Stimulated activated naive B cell treated with anti-CD40 and anti-IgM and Interleukin-4, amounts not matched to agents 10 μg/mL and 1 μg/mL and 100 μg/mL, for 72 hours (primary cell): ENCODE results near the gene PPIC.

ENCODE experiments used
- ATAC-seq, 2 donors: fragments of 150-1000 bp; cut with Tn5 transposase; replicated peaks; 2 replicates each; pipeline ENCODE4 v1.10.0; 2021; ENCODE audit warnings: moderate library complexity in 1 of 2
- DNase-seq: peaks from one replicate; pipeline ENCODE4 v3.0.0; 2021
- H3K27ac Mint-ChIP-seq: one replicate; pipeline ENCODE4 v1.8.0; 2022; ENCODE audit warnings: mild to moderate bottlenecking, mixed read lengths
- H3K27me3 Mint-ChIP-seq, 2 donors: one replicate each; pipeline ENCODE4 v1.8.0; 2022; ENCODE audit warnings: mixed read lengths in 2 of 2
- H3K36me3 Mint-ChIP-seq, 2 donors: one replicate each; pipeline ENCODE4 v1.8.0; 2022; ENCODE audit warnings: mixed read lengths in 2 of 2, mild to moderate bottlenecking in 1 of 2
- H3K4me1 Mint-ChIP-seq, 2 donors: one replicate each; pipeline ENCODE4 v1.8.0; 2022; ENCODE audit warnings: mixed read lengths in 2 of 2, mild to moderate bottlenecking in 1 of 2
- H3K4me3 Mint-ChIP-seq, 2 donors: one replicate each; pipeline ENCODE4 v1.8.0; 2022; ENCODE audit warnings: mild to moderate bottlenecking in 2 of 2, mixed read lengths in 2 of 2, moderate library complexity in 1 of 2
- H3K9me3 Mint-ChIP-seq, 2 donors: one replicate each; pipeline ENCODE4 v1.8.0; 2022; ENCODE audit warnings: mixed read lengths in 2 of 2, mild to moderate bottlenecking in 1 of 2

The PPIC gene

DNA sequence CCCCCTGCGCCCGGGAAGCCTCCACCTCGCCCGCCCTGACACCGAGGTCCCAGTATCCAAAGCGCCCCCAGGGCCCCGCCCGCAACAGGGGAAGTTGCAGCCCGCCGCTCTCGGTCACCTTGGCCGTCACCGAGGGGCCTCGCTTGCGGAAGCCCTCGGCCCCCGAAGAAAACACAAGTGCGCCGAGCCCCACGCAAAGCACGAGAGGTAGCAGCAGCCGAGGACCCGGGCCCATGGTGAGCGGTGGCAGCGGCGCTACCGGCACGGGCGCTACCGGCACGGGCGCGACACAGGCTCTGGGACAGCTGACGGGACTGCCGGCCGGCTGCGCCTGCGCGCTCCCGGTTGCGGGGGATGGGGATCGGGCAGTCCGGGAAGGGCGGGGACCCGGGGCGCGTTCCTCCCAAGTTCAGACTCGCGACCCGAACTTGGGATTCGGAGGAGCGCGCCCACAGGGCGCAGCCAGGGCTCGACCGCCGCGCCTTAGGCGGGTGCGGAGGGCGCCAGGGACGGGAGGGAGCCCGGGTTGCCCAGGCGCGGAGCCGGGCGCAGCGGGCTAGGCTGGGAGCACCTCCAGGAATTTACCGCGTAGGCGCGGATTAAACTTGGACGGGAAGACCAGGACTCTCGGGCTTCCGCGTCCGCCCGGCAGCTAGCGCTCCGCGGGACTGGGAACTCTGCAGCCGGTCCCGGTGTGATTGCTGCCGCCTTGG, at the start of gene PPIC:
Gene PPIC, minus strand, starts transcription at position 335 of the 713 bp plus-strand sequence. Its CDS starts 100 bp downstream, at position 235.
- H3K4me1 Mint-ChIP-seq, result peaks cover 11 to 25% of the 10 kb centered on the region in 2 donors
- peak within 1 kb of the TSS; percentile 70 for H3K27ac Mint-ChIP-seq
- ATAC-seq (peak; percentile 61 to 65), DNase-seq (peak; percentile 19)
- H3K27me3 Mint-ChIP-seq, result peaks cover 53 to 76% of the 10 kb centered on the region in 2 donors
- peaks cover 0 to 2% of the 10 kb centered on the region in 2 donors for H3K9me3 Mint-ChIP-seq
- no peaks in the 10 kb centered on the region for H3K36me3 Mint-ChIP-seq
- peak within 1 kb of the TSS; percentile 84 to 92 for H3K4me3 Mint-ChIP-seq

DNA sequence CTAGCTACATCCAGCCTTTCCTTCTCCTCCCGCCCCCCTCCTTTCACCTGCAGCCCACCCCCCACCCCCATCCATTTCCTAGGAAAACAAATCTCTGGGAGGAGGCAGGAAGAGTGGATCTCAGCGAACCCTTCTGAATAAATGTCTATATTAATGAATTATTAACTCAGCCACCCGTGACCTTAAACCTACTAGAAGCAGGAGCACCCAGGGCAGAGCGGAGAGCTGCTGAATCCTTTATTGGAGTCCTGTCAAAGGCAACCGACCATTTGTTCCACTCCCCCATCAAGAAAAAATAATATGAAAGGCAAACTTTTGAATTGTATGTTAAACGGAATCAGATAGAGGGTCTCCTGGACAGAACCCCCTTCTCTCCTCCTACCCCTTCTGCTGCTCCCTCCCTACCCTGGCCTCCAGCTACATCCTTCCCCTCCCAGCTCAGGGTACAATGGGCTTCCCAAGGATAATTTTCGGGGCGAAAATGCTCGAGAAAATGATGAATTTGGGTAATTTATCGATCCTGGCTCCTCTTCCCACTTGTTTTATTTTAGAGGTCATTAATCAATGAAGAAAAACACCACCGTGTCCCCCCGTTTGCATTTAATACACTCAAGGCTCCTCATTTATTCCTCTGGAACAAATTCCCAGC, 49.2 kb upstream of the PPIC start:
- Mint-ChIP-seq H3K27ac (no peak overlapping the region), H3K9me3 (no peaks in the 10 kb centered on the region), H3K4me3 (no peak overlapping the region), H3K27me3 (peaks cover 75 to 91% of the 10 kb centered on the region in 2 donors), H3K36me3 (no peaks in the 10 kb centered on the region), H3K4me1 (peaks cover 19 to 43% of the 10 kb centered on the region in 2 donors)
- no peak for ATAC-seq
- no peak for DNase-seq

DNA sequence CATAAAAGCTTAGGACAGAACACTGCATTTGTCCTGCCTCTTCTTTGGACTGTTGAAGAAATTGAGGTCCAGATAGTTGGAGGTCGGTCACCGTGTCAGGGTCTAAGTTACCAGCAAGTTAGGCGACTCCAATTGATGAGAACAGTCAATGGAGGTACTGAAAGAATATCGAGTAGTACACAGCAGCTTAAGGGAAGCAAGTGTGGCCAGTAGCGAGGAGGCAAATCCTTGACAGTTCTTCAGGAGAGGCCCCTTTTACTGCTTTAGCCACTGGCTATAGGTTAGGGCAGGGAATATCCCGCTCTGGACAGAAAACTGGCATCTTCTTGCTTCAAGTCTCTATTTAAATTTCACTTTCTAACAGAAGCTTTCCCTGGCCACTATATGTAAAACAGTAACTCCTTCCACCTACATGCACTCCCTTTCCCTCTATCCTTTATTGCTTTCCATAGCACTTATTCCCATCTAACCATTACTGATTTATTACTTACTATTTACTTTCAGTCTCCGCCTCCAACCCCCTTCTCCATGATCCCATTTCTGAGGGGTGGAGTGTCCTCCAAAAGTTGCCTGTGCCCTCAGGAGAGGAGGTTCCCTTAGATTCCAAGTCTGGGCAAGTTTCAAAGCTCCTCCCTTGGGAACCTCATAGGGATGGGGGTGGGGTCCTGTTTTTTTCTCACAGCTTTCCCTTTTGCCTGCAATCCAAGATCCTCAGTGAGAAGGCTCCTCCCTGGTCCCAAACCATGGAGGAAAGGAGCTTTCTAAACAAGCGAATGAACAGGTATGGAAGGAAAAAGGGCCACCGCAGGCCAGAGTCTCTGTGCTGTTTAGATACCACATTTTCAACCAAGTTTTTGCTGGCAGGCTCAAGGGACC, 48.4 kb upstream of the PPIC start:
- Mint-ChIP-seq H3K4me1 (peaks cover 15 to 36% of the 10 kb centered on the region in 2 donors), H3K36me3 (no peaks in the 10 kb centered on the region), H3K9me3 (no peaks in the 10 kb centered on the region), H3K27me3 (peaks cover 78 to 90% of the 10 kb centered on the region in 2 donors), H3K27ac (no peak overlapping the region), H3K4me3 (no peak overlapping the region)
- DNase-seq (no peak), ATAC-seq (no peak)

DNA sequence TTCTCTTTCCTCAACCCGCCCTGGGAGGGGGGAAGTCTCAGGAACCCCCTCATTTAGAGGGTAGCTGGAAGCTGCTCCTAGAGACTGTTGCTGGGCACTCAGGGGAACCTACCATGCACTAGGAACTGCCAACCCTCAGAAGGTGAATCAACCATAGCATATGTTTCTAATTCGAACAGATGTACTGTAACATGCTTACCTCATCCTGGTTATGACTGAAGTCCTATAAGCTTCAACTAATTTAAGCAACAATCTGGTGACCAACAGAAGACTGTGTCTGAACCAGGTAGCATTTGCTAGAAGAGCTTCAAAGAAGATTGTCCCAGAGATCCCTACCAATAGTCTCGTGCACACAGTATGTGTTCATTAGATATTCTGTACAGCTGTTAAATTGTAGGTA, 46.8 kb upstream of the PPIC start:
- no peaks in the 10 kb centered on the region for H3K9me3 Mint-ChIP-seq
- DNase-seq, result no peak
- no peak for ATAC-seq
- peaks cover 72 to 80% of the 10 kb centered on the region in 2 donors for H3K27me3 Mint-ChIP-seq
- no peak overlapping the region for H3K4me3 Mint-ChIP-seq
- no peak overlapping the region for H3K27ac Mint-ChIP-seq
- peaks cover 7 to 25% of the 10 kb centered on the region in 2 donors for H3K4me1 Mint-ChIP-seq
- no peaks in the 10 kb centered on the region for H3K36me3 Mint-ChIP-seq

DNA sequence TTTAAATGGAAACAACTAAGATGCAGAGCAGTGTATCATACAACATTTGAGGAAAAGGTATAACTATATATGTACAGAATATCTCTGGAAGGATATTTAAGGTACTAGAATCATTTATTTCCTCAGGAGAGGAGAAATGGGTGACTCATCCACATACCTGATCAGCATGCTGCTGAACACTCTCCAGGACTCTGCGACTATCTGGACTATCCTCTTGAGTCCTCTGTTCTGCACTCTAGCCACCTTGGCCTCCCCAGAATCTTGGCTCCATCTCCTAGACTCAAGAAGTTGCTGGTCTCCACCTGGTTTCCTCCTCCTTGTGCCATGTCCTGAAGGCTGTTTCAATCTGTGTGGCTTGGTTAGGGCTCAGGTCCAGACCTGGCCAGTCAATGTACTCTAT, 43.7 kb upstream of the PPIC start:
- ATAC-seq, result no peak

DNA sequence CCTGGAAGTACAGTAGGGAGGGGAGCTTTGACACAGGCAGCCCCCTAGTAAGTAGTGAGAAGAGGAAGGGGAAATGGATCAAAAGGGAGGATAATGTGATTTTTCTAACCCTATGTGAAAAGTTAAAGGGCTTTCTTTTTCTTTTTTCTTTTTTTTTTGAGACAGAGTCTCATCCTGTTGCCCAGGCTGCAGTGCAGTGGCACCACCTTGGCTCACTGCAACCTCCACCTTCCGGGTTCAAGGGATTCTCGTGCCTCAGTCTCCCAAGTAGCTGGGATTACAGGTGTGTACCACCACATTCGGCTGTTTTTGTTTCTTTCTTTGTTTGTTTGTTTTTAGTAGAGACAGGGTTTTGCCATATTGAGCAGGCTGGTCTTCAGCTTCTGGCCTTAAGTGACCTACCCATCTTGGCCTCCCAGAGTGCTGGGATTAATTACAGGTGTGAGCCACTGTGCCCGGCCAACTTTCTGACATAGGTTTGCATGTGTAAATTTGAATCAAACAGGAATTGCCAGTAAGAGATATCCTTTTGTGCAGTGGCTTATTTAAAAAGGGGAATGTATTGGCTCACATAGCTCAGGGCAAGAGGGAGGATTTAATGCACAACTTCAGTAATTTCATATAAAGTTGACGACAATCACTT, 39.1 kb upstream of the PPIC start:
- H3K27me3 Mint-ChIP-seq, result peaks cover 46 to 74% of the 10 kb centered on the region in 2 donors
- H3K9me3 Mint-ChIP-seq, result no peaks in the 10 kb centered on the region
- no peaks in the 10 kb centered on the region for H3K36me3 Mint-ChIP-seq
- ATAC-seq (no peak), DNase-seq (no peak)
- no peak overlapping the region for H3K27ac Mint-ChIP-seq
- no peaks in the 10 kb centered on the region for H3K4me1 Mint-ChIP-seq
- no peak overlapping the region for H3K4me3 Mint-ChIP-seq

More for the DNA sequence above, 43.7 kb upstream of the PPIC start:
- no peak for DNase-seq
- H3K27me3 Mint-ChIP-seq, result peaks cover 57 to 76% of the 10 kb centered on the region in 2 donors
- H3K9me3 Mint-ChIP-seq, result no peaks in the 10 kb centered on the region
- H3K27ac Mint-ChIP-seq, result no peak overlapping the region
- H3K36me3 Mint-ChIP-seq, result no peaks in the 10 kb centered on the region
- H3K4me1 Mint-ChIP-seq, result no peaks in the 10 kb centered on the region
- H3K4me3 Mint-ChIP-seq, result no peak overlapping the region

DNA sequence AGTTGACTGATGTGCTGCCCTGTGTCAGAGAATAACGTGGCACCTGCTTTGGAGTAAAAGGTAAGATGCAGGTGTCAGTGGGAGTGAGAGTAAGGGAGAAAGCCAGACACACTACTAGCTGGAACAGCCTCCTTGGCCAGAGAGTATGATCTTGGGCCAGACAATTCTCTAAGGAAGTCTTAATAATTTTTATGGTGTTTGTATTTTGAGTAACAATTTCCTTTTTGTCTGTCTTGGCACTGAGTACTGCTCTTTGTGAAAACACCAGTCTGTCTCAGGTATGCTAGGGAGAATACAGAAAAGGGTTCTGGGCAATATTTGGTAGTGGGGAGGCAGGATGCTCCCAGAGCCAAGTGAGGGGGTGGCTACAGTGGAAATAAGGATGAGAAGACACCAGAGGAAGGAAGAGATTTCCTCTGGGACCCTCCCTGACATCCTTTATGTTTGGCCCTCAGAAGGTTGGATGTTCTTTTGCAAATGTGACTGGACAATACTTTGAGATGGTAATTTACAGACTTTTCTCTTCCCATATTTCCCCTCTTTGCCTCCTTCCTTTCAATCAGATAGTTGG, 31.9 kb upstream of the PPIC start:
- no peak for ATAC-seq
- peaks cover 0 to 2% of the 10 kb centered on the region in 2 donors for H3K9me3 Mint-ChIP-seq
- H3K27me3 Mint-ChIP-seq, result peaks cover 47 to 60% of the 10 kb centered on the region in 2 donors
- no peak for DNase-seq
- H3K4me1 Mint-ChIP-seq, result no peaks in the 10 kb centered on the region
- H3K4me3 Mint-ChIP-seq, result no peak overlapping the region
- no peaks in the 10 kb centered on the region for H3K36me3 Mint-ChIP-seq
- H3K27ac Mint-ChIP-seq, result no peak overlapping the region

DNA sequence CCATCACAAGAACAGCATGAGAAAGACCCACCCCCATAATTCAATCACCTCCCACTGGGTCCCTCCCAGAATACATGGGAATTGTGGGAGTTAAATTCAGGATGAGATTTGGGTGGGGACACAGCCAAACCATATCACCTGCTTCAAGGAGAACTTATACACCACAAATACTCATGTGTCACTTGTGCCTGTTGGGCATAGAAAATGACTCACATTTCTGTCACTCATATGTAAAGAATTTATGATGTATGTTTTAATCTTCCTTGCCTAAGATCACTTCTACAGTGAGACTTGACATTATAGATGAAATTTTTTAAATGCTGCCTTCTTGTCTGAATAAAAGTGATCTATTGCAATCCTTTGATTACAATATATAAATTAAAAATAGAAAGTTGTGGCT, 29.5 kb upstream of the PPIC start:
- H3K4me1 Mint-ChIP-seq, result no peaks in the 10 kb centered on the region
- ATAC-seq (no peak), DNase-seq (no peak)
- no peak overlapping the region for H3K27ac Mint-ChIP-seq
- no peaks in the 10 kb centered on the region for H3K36me3 Mint-ChIP-seq
- peaks cover 44 to 47% of the 10 kb centered on the region in 2 donors for H3K27me3 Mint-ChIP-seq
- H3K4me3 Mint-ChIP-seq, result no peak overlapping the region
- peaks cover 2 to 7% of the 10 kb centered on the region in 2 donors for H3K9me3 Mint-ChIP-seq

DNA sequence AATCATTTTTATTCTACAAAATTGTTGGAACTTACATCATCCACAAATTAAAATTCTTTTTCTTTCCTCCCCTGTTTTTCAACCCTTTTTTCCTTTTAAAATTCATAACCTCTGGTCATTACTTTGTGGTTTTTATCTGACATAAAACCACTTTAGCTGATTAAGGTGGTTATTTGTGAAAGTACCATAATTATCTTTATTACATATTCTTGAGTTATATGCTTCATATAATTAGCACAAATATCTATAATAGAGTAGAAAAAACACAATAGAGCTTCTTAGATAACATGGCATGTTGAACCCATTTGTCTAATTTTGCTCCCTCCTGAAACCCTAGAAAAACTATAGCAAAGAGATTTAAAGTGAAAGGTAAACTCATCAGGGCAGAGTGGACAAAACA, 22.9 kb upstream of the PPIC start:
- no peaks in the 10 kb centered on the region for H3K4me1 Mint-ChIP-seq
- ATAC-seq (no peak), DNase-seq (no peak)
- no peak overlapping the region for H3K27ac Mint-ChIP-seq
- H3K9me3 Mint-ChIP-seq, result peaks cover 5 to 13% of the 10 kb centered on the region in 2 donors
- H3K4me3 Mint-ChIP-seq, result no peak overlapping the region
- no peaks in the 10 kb centered on the region for H3K36me3 Mint-ChIP-seq
- peaks cover 32 to 41% of the 10 kb centered on the region in 2 donors for H3K27me3 Mint-ChIP-seq

DNA sequence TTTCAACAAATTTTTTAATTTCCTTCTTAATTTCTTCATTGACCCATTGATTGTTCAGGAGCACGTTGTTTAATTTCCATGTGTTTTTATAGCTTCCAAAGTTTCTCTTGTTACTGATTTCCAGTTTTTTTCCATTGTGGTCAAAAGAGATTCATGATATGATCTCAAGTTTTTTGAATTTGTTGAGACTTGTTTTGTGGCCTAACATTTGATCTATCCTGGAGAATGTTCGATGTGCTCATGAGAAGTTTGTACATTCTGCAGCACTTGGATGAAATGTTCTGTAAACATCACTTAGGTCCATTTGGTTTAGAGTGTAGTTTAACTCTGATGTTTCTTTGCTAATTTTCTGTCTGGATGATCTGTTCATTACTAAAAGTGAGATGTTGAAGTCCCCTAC, 14.7 kb upstream of the PPIC start:
- H3K27me3 Mint-ChIP-seq, result peaks cover 33 to 46% of the 10 kb centered on the region in 2 donors
- DNase-seq (no peak), ATAC-seq (no peak)
- peaks cover 13 to 14% of the 10 kb centered on the region in 2 donors for H3K9me3 Mint-ChIP-seq
- no peaks in the 10 kb centered on the region for H3K36me3 Mint-ChIP-seq
- H3K27ac Mint-ChIP-seq, result no peak overlapping the region
- H3K4me3 Mint-ChIP-seq, result no peak overlapping the region
- no peaks in the 10 kb centered on the region for H3K4me1 Mint-ChIP-seq

DNA sequence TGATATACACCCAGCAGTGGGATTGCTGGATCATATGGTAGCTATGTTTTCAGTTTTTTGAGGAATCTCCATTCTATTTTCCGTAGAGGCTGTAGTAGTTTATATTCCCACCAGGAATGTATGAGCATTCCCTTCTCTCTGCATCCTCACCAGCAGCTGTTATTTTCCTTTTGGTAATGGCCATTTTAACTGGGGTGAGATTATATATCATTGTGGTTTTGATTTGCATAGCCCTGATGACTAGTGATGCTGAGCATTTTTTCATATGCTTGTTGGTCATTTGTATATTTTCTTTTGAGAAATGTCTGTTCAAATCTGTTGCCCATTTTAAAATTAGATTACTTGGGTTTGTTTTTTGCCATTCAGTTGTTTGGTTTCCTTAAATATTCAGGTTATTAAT, 11.2 kb upstream of the PPIC start:
- H3K4me3 Mint-ChIP-seq, result no peak overlapping the region
- no peak for ATAC-seq
- peaks cover 10 to 14% of the 10 kb centered on the region in 2 donors for H3K9me3 Mint-ChIP-seq
- no peaks in the 10 kb centered on the region for H3K36me3 Mint-ChIP-seq
- H3K4me1 Mint-ChIP-seq, result no peaks in the 10 kb centered on the region
- H3K27me3 Mint-ChIP-seq, result peaks cover 41 to 48% of the 10 kb centered on the region in 2 donors
- DNase-seq, result no peak
- H3K27ac Mint-ChIP-seq, result no peak overlapping the region

DNA sequence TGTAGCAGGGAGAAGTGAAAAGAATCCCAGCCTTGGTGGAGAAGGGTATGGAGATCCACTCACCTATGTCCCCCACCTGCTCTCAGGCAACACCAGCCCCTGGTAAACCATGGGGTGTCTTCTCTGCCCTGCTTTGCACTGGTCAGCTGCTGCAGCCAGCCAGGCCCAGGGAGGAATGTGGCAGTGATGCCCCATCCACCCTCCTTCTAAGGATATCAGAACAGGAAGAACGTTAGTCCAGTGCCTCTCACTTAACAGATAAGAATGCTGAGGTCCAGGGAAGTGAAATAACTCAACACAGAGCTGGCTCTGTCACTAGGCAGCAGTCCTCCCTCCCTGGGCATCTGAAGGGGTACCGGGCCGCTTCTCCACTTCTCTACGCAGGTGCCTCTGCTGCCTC, 9.7 kb upstream of the PPIC start:
- DNase-seq (no peak), ATAC-seq (no peak)
- H3K27me3 Mint-ChIP-seq, result peaks cover 29 to 43% of the 10 kb centered on the region in 2 donors
- H3K27ac Mint-ChIP-seq, result no peak overlapping the region
- H3K9me3 Mint-ChIP-seq, result peaks cover 0 to 2% of the 10 kb centered on the region in 2 donors
- H3K4me1 Mint-ChIP-seq, result no peaks in the 10 kb centered on the region
- no peak overlapping the region for H3K4me3 Mint-ChIP-seq
- no peaks in the 10 kb centered on the region for H3K36me3 Mint-ChIP-seq

DNA sequence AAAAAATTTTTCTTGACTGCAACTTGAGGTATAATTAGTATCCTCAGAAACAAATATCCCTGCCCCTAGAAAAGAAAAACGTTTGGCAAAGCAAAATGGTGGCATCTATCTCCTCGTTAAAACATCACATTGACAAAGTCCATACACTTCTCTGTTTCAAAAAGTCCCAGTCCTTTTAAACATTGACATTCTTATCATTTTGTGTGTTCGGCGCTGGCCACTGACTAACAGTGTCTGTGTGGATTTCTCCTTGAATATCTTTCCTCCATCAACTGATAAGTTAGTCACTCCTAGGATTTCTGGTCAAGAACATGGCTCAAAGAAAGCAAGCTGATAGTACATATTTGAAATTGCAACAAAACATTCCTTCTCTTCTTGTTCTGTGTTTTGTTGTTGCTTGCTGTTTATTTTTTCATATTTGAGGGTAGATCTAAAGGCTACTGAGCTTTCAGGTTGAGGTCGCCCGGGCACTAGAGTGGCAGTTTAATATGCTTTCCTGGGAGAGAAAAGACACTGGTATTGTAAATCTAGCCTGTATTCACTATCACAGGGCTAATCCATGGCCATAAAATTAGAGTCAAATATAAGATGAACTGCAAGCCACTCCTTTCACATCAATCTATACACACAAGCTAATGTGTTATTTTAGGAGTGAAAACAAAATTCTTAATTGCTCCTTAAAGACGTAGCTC, 8.5 kb upstream of the PPIC start:
- H3K4me3 Mint-ChIP-seq, result no peak overlapping the region
- DNase-seq (no peak), ATAC-seq (no peak)
- no peaks in the 10 kb centered on the region for H3K36me3 Mint-ChIP-seq
- H3K9me3 Mint-ChIP-seq, result no peaks in the 10 kb centered on the region
- H3K4me1 Mint-ChIP-seq, result no peaks in the 10 kb centered on the region
- H3K27ac Mint-ChIP-seq, result no peak overlapping the region
- H3K27me3 Mint-ChIP-seq, result peaks cover 21 to 32% of the 10 kb centered on the region in 2 donors
